ENCODE results near the gene ZNRF2.

Gene ZNRF2

DNA sequence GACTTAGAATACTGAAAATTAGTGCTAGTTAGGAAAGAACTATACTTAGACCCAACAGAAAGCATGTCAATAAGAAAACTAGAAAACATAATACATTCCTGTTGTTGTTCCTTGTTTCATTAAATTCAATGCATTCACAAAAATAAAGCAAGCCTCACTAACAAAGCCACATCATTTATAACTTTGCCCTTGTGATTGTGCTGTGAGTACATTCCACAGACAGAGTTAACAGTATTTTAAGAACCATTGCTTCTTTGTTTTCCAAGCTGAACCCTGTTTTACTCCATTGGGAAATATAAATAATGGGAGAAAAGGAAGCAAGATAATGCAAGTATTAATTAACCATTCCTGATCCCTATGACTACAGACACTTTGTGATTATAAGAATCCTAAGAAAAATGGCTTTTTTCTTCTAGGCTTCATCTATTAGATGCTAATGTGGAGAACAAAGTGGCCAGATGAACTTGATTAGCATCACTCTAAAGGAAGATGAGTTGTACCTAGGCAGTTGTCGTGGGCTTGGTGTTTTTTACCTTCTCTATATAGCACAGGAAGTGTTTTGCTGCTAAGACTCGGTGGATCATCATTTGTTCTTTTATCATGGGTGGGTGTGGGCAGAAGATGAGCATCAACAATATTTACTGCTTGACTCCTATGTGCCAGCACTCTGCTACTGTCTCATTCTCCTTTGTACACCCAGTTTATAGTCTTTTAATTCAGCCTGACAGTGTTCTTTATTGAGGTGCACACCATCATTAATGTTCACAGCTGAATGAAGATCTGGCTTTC lies 34.2 kb upstream of the ZNRF2 start:
- H3K27me3 ChIP-seq (ENCODE audit: low read depth, low read length): no peaks in the 10 kb centered on the region
- no peak overlapping the region for H3K27ac ChIP-seq (ENCODE audit: low read length)
- H3K4me3 ChIP-seq (ENCODE audit: low read depth in 1 of 2, low read length in 2 of 2): no peak overlapping the region
- peaks cover 0 to 21% of the 10 kb centered on the region in 2 donors for H3K4me1 ChIP-seq (ENCODE audit: control insufficient read depth in 1 of 2, insufficient read depth in 2 of 2, low read length in 2 of 2)
- H3K9me3 ChIP-seq (ENCODE audit: control insufficient read depth in 1 of 2, low read length in 2 of 2): no peaks in the 10 kb centered on the region
- no peaks in the 10 kb centered on the region for H3K36me3 ChIP-seq (ENCODE audit: control insufficient read depth in 1 of 2, insufficient read depth in 2 of 2, low read length in 2 of 2)

GRCh38 chr7:30251708-30252329 lies 32.6 kb upstream of the ZNRF2 start:
- Histone ChIP-seq H3K27me3 (ENCODE audit: low read depth, low read length) (no peaks in the 10 kb centered on the region), H3K4me1 (ENCODE audit: control insufficient read depth in 1 of 2, insufficient read depth in 2 of 2, low read length in 2 of 2) (peaks cover 0 to 21% of the 10 kb centered on the region in 2 donors), H3K36me3 (ENCODE audit: control insufficient read depth in 1 of 2, insufficient read depth in 2 of 2, low read length in 2 of 2) (no peaks in the 10 kb centered on the region), H3K27ac (ENCODE audit: low read length) (no peak overlapping the region), H3K9me3 (ENCODE audit: control insufficient read depth in 1 of 2, low read length in 2 of 2) (no peaks in the 10 kb centered on the region), H3K4me3 (ENCODE audit: low read depth in 1 of 2, low read length in 2 of 2) (no peak overlapping the region)

DNA sequence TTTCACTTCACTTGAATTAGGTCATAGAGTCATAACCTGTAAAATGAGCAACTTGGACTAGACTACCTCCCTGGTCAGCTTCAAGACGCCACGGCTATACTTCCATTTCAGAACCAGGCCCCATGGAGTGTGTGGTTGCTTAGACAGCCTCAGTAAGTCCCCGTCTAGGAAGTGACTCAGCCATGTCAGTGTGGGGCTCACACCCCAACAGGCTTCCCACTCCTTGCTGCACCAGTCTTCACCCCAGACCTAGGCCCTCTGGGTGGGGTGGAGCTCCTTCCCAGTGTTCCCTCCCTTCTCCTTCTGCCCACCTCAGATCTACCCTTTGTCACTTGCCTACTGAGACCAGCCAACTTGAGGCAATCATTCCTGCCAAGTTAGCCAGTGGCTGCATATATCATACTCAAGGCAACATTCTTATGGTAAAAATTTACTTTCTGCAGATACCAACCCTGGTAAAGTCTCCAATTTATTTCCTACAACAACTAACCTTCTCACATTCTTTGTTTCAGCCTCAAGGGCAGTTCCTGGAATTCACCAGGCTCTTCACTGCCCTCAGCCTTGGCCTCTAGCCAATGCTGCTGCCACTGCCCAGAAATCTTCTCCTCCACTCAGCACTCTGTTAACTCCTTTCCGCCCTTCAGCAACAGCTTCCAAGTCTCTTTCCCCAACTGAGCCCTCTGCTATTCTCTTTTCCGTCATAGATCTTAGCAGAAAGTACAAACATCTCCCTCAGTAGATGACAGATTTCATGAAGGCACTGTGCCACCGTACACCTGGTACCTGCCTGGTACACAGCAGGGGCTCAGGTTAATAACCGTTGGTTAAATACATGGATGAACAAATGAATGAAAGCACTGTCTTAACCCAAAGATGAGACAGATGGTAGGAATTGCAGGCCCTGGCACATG lies 31.3 kb upstream of the ZNRF2 start:
- peaks cover 0 to 15% of the 10 kb centered on the region in 2 donors for H3K4me1 ChIP-seq (ENCODE audit: control insufficient read depth in 1 of 2, insufficient read depth in 2 of 2, low read length in 2 of 2)
- no peaks in the 10 kb centered on the region for H3K9me3 ChIP-seq (ENCODE audit: control insufficient read depth in 1 of 2, low read length in 2 of 2)
- H3K27ac ChIP-seq (ENCODE audit: low read length): no peak overlapping the region
- no peak overlapping the region for H3K4me3 ChIP-seq (ENCODE audit: low read depth in 1 of 2, low read length in 2 of 2)
- H3K27me3 ChIP-seq (ENCODE audit: low read depth, low read length): no peaks in the 10 kb centered on the region
- no peaks in the 10 kb centered on the region for H3K36me3 ChIP-seq (ENCODE audit: control insufficient read depth in 1 of 2, insufficient read depth in 2 of 2, low read length in 2 of 2)

DNA sequence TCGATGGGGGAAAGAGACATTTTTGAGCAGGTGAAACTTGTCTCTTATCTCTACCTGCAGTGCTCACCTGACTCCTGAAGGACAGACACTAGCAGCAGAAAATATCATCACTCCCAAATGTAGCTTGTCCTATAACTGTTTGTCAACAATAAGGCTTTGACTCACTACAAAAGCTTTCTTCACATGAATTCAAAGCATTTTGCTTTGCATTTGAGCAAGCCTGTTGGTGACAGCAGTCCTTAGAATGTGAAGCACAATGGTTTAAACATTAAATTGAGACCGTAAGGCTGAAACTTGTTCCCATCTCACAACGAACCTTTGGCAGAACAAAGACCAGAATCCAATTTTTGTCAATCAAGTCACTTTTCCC lies 30.6 kb upstream of the ZNRF2 start:
- H3K4me1 ChIP-seq (ENCODE audit: control insufficient read depth in 1 of 2, insufficient read depth in 2 of 2, low read length in 2 of 2): peaks cover 0 to 14% of the 10 kb centered on the region in 2 donors
- H3K27me3 ChIP-seq (ENCODE audit: low read depth, low read length): no peaks in the 10 kb centered on the region
- no peaks in the 10 kb centered on the region for H3K36me3 ChIP-seq (ENCODE audit: control insufficient read depth in 1 of 2, insufficient read depth in 2 of 2, low read length in 2 of 2)
- H3K4me3 ChIP-seq (ENCODE audit: low read depth in 1 of 2, low read length in 2 of 2): no peak overlapping the region
- no peaks in the 10 kb centered on the region for H3K9me3 ChIP-seq (ENCODE audit: control insufficient read depth in 1 of 2, low read length in 2 of 2)
- no peak overlapping the region for H3K27ac ChIP-seq (ENCODE audit: low read length)

DNA sequence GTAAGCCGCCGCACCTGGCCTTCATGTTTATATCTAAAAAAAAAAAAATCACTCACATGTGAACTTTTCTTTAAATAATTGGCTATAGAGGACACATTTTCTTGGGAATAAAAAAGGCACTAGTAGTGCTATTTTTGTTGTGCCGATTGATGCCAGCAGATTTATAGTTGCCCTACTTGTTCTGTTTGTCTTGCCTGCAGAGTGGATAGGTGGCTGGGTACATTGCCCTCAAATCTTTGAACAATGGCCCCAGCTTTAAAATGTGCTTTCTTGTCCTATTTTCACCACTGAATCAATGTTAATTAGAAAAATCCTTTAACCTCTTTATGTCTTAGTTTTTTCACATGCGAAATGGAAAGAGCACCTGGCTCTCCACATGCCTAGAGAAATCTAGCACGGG lies 30.1 kb upstream of the ZNRF2 start:
- Histone ChIP-seq H3K9me3 (ENCODE audit: control insufficient read depth in 1 of 2, low read length in 2 of 2) (no peaks in the 10 kb centered on the region), H3K4me3 (ENCODE audit: low read depth in 1 of 2, low read length in 2 of 2) (no peak overlapping the region), H3K4me1 (ENCODE audit: control insufficient read depth in 1 of 2, insufficient read depth in 2 of 2, low read length in 2 of 2) (peaks cover 0 to 14% of the 10 kb centered on the region in 2 donors), H3K27ac (ENCODE audit: low read length) (no peak overlapping the region), H3K27me3 (ENCODE audit: low read depth, low read length) (no peaks in the 10 kb centered on the region), H3K36me3 (ENCODE audit: control insufficient read depth in 1 of 2, insufficient read depth in 2 of 2, low read length in 2 of 2) (no peaks in the 10 kb centered on the region)

GRCh38 chr7:30254717-30255063 lies 29.7 kb upstream of the ZNRF2 start:
- Histone ChIP-seq H3K36me3 (ENCODE audit: control insufficient read depth in 1 of 2, insufficient read depth in 2 of 2, low read length in 2 of 2) (no peaks in the 10 kb centered on the region), H3K4me1 (ENCODE audit: control insufficient read depth in 1 of 2, insufficient read depth in 2 of 2, low read length in 2 of 2) (peaks cover 0 to 14% of the 10 kb centered on the region in 2 donors), H3K4me3 (ENCODE audit: low read depth in 1 of 2, low read length in 2 of 2) (no peak overlapping the region), H3K9me3 (ENCODE audit: control insufficient read depth in 1 of 2, low read length in 2 of 2) (no peaks in the 10 kb centered on the region), H3K27me3 (ENCODE audit: low read depth, low read length) (no peaks in the 10 kb centered on the region), H3K27ac (ENCODE audit: low read length) (no peak overlapping the region)

GRCh38 chr7:30255064-30255769 lies 29.2 kb upstream of the ZNRF2 start:
- Histone ChIP-seq H3K4me1 (ENCODE audit: control insufficient read depth in 1 of 2, insufficient read depth in 2 of 2, low read length in 2 of 2) (peaks cover 0 to 14% of the 10 kb centered on the region in 2 donors), H3K27me3 (ENCODE audit: low read depth, low read length) (no peaks in the 10 kb centered on the region), H3K27ac (ENCODE audit: low read length) (no peak overlapping the region), H3K4me3 (ENCODE audit: low read depth in 1 of 2, low read length in 2 of 2) (no peak overlapping the region), H3K36me3 (ENCODE audit: control insufficient read depth in 1 of 2, insufficient read depth in 2 of 2, low read length in 2 of 2) (no peaks in the 10 kb centered on the region), H3K9me3 (ENCODE audit: control insufficient read depth in 1 of 2, low read length in 2 of 2) (no peaks in the 10 kb centered on the region)

DNA sequence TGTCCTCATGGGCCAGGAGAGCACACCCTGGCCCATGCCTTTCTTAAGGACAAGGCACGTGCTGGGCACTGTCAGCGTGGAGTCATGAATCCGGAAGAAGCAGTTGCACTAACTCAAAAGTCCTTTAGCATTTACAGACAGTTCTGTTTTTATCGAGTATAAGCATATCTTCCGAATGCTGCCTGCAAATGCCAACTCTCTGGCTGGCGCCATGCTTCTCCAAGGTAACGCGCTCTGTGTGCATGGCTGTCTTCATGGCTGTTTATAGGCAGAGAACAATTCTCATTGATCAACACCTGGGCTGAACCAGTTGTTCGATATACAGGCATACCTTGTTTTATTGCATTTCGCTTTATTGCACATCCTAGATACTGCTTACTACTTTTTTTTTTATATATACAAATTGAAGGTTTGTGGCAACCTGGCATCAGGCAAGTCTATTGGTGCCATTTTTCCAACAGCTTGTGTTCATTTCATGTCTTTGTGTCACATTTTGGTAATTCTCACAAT lies 28.0 kb upstream of the ZNRF2 start:
- no peaks in the 10 kb centered on the region for H3K27me3 ChIP-seq (ENCODE audit: low read depth, low read length)
- no peak overlapping the region for H3K27ac ChIP-seq (ENCODE audit: low read length)
- H3K4me3 ChIP-seq (ENCODE audit: low read depth in 1 of 2, low read length in 2 of 2): no peak overlapping the region
- no peaks in the 10 kb centered on the region for H3K36me3 ChIP-seq (ENCODE audit: control insufficient read depth in 1 of 2, insufficient read depth in 2 of 2, low read length in 2 of 2)
- peaks cover 0 to 11% of the 10 kb centered on the region in 2 donors for H3K4me1 ChIP-seq (ENCODE audit: control insufficient read depth in 1 of 2, insufficient read depth in 2 of 2, low read length in 2 of 2)
- no peaks in the 10 kb centered on the region for H3K9me3 ChIP-seq (ENCODE audit: control insufficient read depth in 1 of 2, low read length in 2 of 2)

GRCh38 chr7:30260246-30260768 lies 24.1 kb upstream of the ZNRF2 start:
- Histone ChIP-seq H3K36me3 (ENCODE audit: control insufficient read depth in 1 of 2, insufficient read depth in 2 of 2, low read length in 2 of 2) (no peaks in the 10 kb centered on the region), H3K4me3 (ENCODE audit: low read depth in 1 of 2, low read length in 2 of 2) (no peak overlapping the region), H3K27me3 (ENCODE audit: low read depth, low read length) (no peaks in the 10 kb centered on the region), H3K4me1 (ENCODE audit: control insufficient read depth in 1 of 2, insufficient read depth in 2 of 2, low read length in 2 of 2) (no peaks in the 10 kb centered on the region), H3K9me3 (ENCODE audit: control insufficient read depth in 1 of 2, low read length in 2 of 2) (no peaks in the 10 kb centered on the region), H3K27ac (ENCODE audit: low read length) (no peak overlapping the region)

DNA sequence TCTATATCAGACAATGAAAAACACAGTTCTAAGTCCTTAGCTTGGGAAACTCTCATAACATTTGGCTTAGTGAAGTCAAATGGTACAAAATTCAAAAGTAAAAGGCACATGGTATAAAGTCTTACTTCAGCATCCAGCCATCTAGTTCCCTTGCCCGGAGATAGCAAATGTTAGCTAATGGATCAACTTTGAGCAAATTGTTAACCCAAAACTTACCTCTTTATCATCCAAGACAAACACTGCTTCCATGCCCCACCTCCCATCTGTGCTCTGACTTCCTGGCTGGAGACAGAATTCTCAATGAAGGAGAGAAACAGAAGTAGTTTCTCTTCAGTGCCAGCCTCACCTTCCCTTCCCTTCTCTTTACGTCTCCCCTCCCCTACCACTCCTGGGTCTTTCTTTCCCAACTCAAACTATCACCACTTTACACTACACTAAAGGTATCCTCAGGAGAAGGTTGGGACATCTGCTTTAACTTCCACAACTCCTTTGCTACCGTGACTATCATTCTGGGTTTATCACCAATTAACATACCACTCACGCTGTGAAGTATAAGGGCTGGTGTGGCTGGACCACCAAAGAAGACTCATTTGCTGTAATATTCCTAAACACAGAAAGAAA lies 21.2 kb upstream of the ZNRF2 start:
- H3K27ac ChIP-seq (ENCODE audit: low read length): no peak overlapping the region
- no peaks in the 10 kb centered on the region for H3K27me3 ChIP-seq (ENCODE audit: low read depth, low read length)
- no peaks in the 10 kb centered on the region for H3K36me3 ChIP-seq (ENCODE audit: control insufficient read depth in 1 of 2, insufficient read depth in 2 of 2, low read length in 2 of 2)
- H3K4me3 ChIP-seq (ENCODE audit: low read depth in 1 of 2, low read length in 2 of 2): no peak overlapping the region
- H3K4me1 ChIP-seq (ENCODE audit: control insufficient read depth in 1 of 2, insufficient read depth in 2 of 2, low read length in 2 of 2): no peaks in the 10 kb centered on the region
- no peaks in the 10 kb centered on the region for H3K9me3 ChIP-seq (ENCODE audit: control insufficient read depth in 1 of 2, low read length in 2 of 2)

All from muscle layer of duodenum (tissue), 2 donors.